RPMI7951 (cell line): Measurements from ENCODE around the gene PUS10. TPM values are rescaled to one million over a fixed set of nuclear protein-coding genes. Genes with fewer than 3 reads are reported as not detected.
"Not testable (repeated sequence)": the region's sequence is repeated elsewhere in the genome, so short reads cannot be mapped to it uniquely, and the experiment has no call there.

ENCODE experiments used
- DNase-seq: peaks from one replicate; pipeline ENCODE4 v3.0.0-alpha.2; 2012; ENCODE audit warnings: low read depth
- total RNA-seq: library from RNA; depleted of rRNA; stranded (reverse); fragments of >200 nt; shearing (Covaris generic); gene quantifications from 2 replicates; pipeline ENCODE4 v1.2.3, GENCODE V29; 2014; rRNA removed

PUS10 gene
- total RNA-seq, 1 experiment from 2014 or later = 10.0 TPM

DNA sequence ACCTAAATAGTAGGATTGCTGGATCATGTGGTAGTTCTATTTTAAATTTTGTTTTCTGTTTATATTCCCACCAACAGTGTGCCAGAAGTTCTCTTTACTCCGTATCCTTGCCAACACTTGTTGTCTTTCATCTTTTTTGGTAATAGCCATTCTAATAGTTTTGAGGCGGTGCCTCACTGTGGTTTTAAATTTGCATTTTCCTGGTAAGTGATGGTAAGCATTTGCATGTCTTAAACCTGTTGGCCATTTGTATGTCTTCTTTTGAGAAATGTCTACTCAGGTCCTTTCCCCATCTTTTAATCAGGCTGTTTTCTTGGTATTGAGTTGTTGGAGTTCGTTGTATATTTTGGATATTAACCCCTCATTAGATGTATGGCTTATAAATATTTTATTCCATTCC, 85.1 kb downstream of the PUS10 start:
- DNase-seq = no peak

DNA sequence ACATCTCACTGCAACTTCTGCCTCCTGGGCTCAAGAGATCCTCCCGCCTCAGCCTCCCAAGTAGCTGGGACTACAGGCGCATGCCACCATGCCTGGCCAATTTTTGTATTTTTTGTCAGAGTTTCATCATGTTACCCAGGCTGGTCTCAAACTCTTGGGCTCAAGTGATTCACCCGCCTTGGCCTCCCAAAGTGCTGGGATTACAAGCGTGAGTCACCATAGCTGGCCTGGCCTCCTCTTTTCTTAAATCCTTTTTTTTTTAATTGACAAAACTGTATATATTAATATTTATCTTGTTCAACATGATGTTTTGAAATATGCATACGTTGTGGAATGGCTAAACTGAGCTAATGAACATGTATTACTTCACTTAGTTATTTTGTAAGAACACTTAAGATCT, 86.0 kb downstream of the PUS10 start:
- peak; percentile 9 for DNase-seq

GRCh38 chr2:60926741-60927552, 91.1 kb downstream of the PUS10 start:
- DNase-seq = no peak

- DNase-seq = no peak
Measured at GRCh38 chr2:60925994-60926740, 91.9 kb downstream of the PUS10 start.

GRCh38 chr2:60907329-60907728, 110.7 kb downstream of the PUS10 start:
- DNase-seq = no peak

GRCh38 chr2:60906395-60906794, 111.7 kb downstream of the PUS10 start:
- DNase-seq = no peak

DNA sequence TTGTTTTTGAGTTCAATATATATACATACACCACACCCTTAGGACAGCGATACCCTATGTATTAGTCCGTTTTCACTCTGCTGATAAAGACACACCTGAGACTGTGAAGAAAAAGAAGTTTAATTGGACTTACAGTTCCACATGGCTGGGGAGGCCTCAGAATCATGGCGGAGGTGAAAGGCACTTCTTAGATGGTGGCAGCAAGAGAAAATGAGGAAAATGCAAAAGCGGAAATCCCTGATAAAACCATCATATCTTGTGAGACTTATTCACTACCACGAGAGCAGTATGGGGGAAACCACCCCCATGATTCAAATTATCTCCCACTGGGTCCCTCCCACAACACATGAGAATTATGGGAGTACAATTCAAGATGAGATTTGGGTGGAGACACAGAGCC, 112.2 kb downstream of the PUS10 start:
- not testable (repeated sequence) for DNase-seq

DNA sequence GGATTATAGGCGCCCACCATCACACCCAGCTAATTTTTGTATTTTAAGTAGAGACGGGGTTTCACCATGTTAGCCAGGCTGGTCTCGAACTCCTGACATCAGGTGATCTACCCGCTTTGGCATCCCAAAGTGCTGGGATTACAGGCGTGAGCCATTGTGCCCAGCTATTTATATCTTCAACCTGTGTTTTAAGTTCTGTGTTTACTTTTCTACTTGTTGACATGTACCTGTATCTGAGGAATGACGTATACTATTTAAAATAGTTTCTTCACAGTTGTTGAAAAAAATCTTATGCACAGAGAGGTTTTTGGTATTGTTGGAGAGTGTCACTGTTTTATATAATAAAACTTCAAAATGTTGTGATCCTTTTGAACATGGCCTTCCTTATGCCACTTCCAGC, 116.8 kb downstream of the PUS10 start:
- not testable (repeated sequence) for DNase-seq

DNA sequence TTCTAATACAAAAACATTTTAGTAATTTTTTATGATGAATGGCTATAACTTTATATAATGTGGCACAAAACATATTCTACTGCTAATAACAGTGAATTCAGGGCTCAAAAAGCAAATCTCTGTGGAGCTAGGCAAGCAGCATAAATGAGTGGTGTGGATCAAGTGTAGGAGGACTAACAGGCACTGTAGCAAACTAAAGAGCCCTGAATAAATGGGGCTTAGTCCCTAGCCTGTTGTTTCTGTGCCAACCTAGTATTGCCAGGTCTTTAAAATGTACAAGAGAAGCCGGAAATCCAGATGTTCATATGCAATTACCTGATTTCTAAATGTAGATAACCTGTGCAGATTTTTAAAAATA, 118.2 kb downstream of the PUS10 start:
- DNase-seq = no peak

DNA sequence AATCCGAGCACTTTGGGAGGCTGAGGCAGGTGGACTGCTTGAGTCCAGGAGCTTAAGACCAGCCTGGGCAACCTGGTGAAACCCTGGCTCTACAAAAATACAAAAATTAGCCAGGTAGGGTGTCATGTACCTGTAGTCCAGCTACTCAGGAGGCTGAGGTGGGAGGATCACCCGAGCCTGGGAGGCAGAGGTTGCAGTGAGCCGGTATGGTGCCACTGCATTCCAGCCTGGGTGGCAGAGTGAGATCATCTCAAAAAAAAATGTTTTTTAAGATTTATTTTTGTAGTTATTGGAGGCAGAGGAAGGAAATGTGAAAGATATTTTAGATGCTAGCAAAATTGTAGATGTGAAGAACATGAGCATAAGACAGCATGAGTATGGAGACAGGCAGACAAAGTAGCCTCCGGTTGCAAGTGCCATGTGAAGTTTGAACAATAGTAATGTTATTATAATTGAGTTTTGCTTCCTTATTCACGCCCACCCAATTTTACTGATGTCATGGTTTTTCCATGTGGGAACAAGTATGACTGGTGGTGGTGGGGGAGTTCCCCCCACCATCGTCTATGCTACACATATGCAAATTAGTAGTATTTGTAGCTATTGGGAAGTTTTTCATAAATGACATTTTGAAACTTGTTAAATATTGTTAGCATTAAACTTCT, 118.7 kb downstream of the PUS10 start:
- no peak for DNase-seq

DNA sequence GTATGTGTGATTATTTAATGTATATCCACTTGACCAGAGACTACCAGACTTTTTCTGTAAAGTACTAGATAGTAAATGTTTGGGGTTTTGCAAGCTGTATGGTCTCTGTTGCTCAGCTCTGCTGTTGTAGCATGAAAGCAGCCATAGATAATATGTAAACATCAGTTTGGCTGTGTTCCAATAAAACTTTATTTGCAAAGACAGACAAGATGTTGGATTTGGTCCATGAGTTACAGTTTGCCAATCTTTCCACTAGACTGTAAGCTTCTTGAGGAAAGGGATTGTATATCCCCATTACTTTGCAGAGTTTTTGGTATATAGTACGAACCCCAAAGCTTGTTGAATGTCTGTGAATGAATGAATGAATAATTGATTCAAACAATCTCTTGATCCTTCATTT, 119.5 kb downstream of the PUS10 start:
- no peak for DNase-seq

Other genes with a start within 250 kb of the PUS10 start
- 6.1 and 6.9 TPM in 2 replicates for gene REL, start 136.7 kb downstream of the PUS10 start, total RNA-seq
- gene PEX13, start 535 bp downstream of the PUS10 start, total RNA-seq = 40.3 and 52.7 TPM in 2 replicates
- gene SANBR, start 47.6 kb upstream of the PUS10 start, total RNA-seq = 15.3 and 23.4 TPM in 2 replicates
- 34.5 and 36.4 TPM in 2 replicates for gene C2orf74, start 143.9 kb upstream of the PUS10 start, total RNA-seq